ENCODE measurements around the gene PXMP2. TPM values are rescaled to one million over a fixed set of nuclear protein-coding genes. Genes with fewer than 3 reads are reported as not detected.

PXMP2 gene
- total RNA-seq, 1 donor from 2014 or later, result 25.6 TPM

DNA sequence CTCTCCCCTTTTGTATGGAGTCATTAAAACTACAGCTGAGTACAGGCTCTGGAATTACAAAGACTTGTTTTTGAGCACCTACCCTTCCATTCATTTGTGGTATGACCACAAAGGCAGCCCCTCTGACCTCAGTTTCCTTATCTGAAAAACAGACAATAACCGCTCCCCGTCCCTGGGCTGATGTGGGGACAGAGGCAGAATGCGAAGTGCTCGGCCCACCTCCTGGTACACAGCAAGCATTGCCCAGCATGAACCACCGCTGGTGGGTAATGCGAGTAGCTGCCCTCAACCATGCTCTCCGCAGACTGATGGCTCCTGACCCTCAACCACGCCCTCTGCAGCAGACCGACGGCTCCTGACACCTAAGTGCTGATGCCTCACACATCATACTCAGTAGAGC is 46.5 kb upstream of the PXMP2 start:
- H3K27me3 Mint-ChIP-seq (ENCODE audit: unreplicated experiment), result no peaks in the 10 kb centered on the region
- DNase-seq (ENCODE audit: extremely low spot score, unreplicated experiment), result no peak
- H3K36me3 Mint-ChIP-seq (ENCODE audit: unreplicated experiment), result peaks cover 27% of the 10 kb centered on the region
- no peak overlapping the region for H3K27ac Mint-ChIP-seq (ENCODE audit: unreplicated experiment)
- H3K9me3 Mint-ChIP-seq (ENCODE audit: unreplicated experiment), result no peaks in the 10 kb centered on the region
- H3K4me1 Mint-ChIP-seq (ENCODE audit: unreplicated experiment), result peaks cover 2% of the 10 kb centered on the region
- H3K4me3 Mint-ChIP-seq (ENCODE audit: unreplicated experiment), result no peak overlapping the region
- TF ChIP-seq CTCF (IDR thresholded peaks at IDR 0.05), result no peak

DNA sequence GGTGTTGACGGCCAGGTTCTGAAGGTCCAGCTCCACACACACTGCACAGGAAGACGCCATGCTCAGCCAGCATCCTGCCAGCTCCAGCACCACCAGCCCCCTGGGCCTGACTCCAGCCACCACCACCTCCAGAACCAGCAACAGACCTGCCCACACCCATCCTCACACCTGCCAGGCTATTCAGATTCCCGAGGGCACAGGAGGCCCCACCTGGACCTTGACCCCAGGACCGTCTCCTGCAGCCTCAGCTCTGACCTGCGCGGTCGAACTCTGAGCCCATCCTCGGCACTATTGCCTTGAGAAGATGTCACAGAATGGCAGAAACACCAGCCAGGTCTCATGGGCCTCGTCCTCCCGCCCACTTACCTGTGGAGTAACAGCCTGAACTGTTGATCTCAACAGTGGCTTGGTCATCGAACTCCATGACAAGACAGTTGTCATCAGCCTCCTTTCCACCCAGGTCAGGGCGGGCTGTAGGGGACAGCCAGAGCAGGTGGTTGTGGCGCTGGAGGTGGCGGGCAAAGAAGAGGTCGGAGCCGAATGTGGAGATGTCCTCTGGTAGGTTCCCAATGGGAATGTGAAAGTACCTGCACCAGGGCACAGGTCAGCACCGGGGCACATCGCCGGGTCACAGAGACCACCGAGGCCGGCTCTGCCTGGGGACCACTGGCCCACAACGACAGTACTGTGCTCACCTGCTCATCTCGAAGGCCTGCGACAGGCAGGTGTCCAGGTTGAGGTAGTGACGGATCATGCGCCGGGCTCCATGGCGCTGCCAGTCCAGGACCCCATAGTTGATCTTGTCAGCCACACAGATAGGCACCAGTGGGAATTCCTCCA is 45.4 kb upstream of the PXMP2 start:
- H3K4me3 Mint-ChIP-seq (ENCODE audit: unreplicated experiment), result no peak overlapping the region
- peaks cover 28% of the 10 kb centered on the region for H3K36me3 Mint-ChIP-seq (ENCODE audit: unreplicated experiment)
- DNase-seq (ENCODE audit: extremely low spot score, unreplicated experiment), result no peak
- H3K27me3 Mint-ChIP-seq (ENCODE audit: unreplicated experiment), result no peaks in the 10 kb centered on the region
- no peak for TF ChIP-seq CTCF (IDR thresholded peaks at IDR 0.05)
- peaks cover 2% of the 10 kb centered on the region for H3K4me1 Mint-ChIP-seq (ENCODE audit: unreplicated experiment)
- no peaks in the 10 kb centered on the region for H3K9me3 Mint-ChIP-seq (ENCODE audit: unreplicated experiment)
- no peak overlapping the region for H3K27ac Mint-ChIP-seq (ENCODE audit: unreplicated experiment)

GRCh38 chr12:132642846-132643835 is 44.2 kb upstream of the PXMP2 start:
- Mint-ChIP-seq H3K9me3 (ENCODE audit: unreplicated experiment) (no peaks in the 10 kb centered on the region), H3K4me1 (ENCODE audit: unreplicated experiment) (peaks cover 2% of the 10 kb centered on the region), H3K36me3 (ENCODE audit: unreplicated experiment) (peaks cover 29% of the 10 kb centered on the region), H3K27ac (ENCODE audit: unreplicated experiment) (no peak overlapping the region), H3K4me3 (ENCODE audit: unreplicated experiment) (no peak overlapping the region), H3K27me3 (ENCODE audit: unreplicated experiment) (no peaks in the 10 kb centered on the region)
- no peak for TF ChIP-seq CTCF (IDR thresholded peaks at IDR 0.05)
- DNase-seq (ENCODE audit: extremely low spot score, unreplicated experiment), result no peak

DNA sequence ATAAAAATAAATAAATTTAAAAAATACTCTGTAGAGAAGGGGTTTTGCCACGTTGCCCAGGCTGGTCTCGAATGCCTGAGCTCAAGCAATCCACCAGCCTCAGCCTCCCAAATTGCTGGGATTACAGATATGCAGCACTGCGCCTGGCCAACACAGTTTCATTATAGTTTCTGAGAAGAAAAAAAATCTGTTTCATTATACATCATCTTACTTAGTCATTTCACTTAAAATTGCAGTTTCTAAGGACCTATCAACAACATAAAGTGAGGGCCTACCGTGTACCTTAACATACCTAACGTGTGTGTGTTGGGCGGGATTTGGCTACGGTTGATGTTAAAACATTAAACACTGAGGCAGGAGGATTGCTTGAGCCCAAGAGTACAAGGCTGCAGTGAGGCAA is 40.5 kb upstream of the PXMP2 start:
- Mint-ChIP-seq H3K27ac (ENCODE audit: unreplicated experiment) (no peak overlapping the region), H3K4me3 (ENCODE audit: unreplicated experiment) (no peak overlapping the region), H3K36me3 (ENCODE audit: unreplicated experiment) (peaks cover 29% of the 10 kb centered on the region), H3K27me3 (ENCODE audit: unreplicated experiment) (no peaks in the 10 kb centered on the region), H3K4me1 (ENCODE audit: unreplicated experiment) (no peaks in the 10 kb centered on the region), H3K9me3 (ENCODE audit: unreplicated experiment) (no peaks in the 10 kb centered on the region)
- no peak for DNase-seq (ENCODE audit: extremely low spot score, unreplicated experiment)
- TF ChIP-seq CTCF (IDR thresholded peaks at IDR 0.05), result no peak

GRCh38 chr12:132647858-132648257 is 39.5 kb upstream of the PXMP2 start:
- Mint-ChIP-seq H3K36me3 (ENCODE audit: unreplicated experiment) (peaks cover 37% of the 10 kb centered on the region), H3K9me3 (ENCODE audit: unreplicated experiment) (no peaks in the 10 kb centered on the region), H3K4me1 (ENCODE audit: unreplicated experiment) (no peaks in the 10 kb centered on the region), H3K4me3 (ENCODE audit: unreplicated experiment) (no peak overlapping the region), H3K27ac (ENCODE audit: unreplicated experiment) (no peak overlapping the region), H3K27me3 (ENCODE audit: unreplicated experiment) (no peaks in the 10 kb centered on the region)
- TF ChIP-seq CTCF (IDR thresholded peaks at IDR 0.05), result no peak
- no peak for DNase-seq (ENCODE audit: extremely low spot score, unreplicated experiment)
